Mammary epithelial cell (primary cell): ENCODE results near the gene DTX3.

Source experiments
- CTCF ChIP-seq, 2 donors: IDR thresholded peaks in 1 of 2; conservative IDR thresholded peaks in 1 of 2; 2 replicates each; pipeline ENCODE4 v1.5.1; 2011 to 2012; ENCODE audit warnings: inconsistent platforms in 2 of 2, low read length in 2 of 2, mild to moderate bottlenecking in 2 of 2, control low read depth in 1 of 2, low read depth in 1 of 2; ENCODE audit not compliant: insufficient read depth in 1 of 2; ENCODE audit errors: extremely low read depth in 1 of 2
- EZH2 ChIP-seq: IDR thresholded peaks from 2 replicates; pipeline ENCODE4 v1.6.1; 2012; ENCODE audit warnings: low read length, inconsistent platforms, borderline replicate concordance

- TF ChIP-seq CTCF (conservative IDR thresholded peaks at IDR 0.05 in 1 of 2, IDR thresholded peaks at IDR 0.05 in 1 of 2; ENCODE audit: extremely low read depth in 1 of 2, insufficient read depth in 1 of 2, low read depth in 1 of 2, low read length in 2 of 2) (no peak), EZH2 (no peak)
Observed at GRCh38 chr12:57606399-57606798, 1.8 kb downstream of the DTX3 start.
